Fibroblast of the aortic adventitia (primary cell): ENCODE results near the gene TRIM24. TPM values are rescaled to one million over a fixed set of nuclear protein-coding genes. Genes with fewer than 3 reads are reported as not detected.

Experiments
- DNase-seq: peaks from one replicate; pipeline ENCODE4 v3.0.0-alpha.2; 2010; ENCODE audit warnings: low read depth
- H3K4me3 ChIP-seq: 2 replicates; pipeline ENCODE4 v1.5.1; 2011; ENCODE audit warnings: low read depth, mild to moderate bottlenecking, control low read depth, low read length, moderate library complexity
- CTCF ChIP-seq: IDR thresholded peaks from 2 replicates; pipeline ENCODE4 v1.5.1; 2011; ENCODE audit warnings: mild to moderate bottlenecking, low read length, control low read depth, inconsistent platforms; ENCODE audit not compliant: insufficient read depth
- total RNA-seq: library from RNA; depleted of rRNA; stranded (reverse); fragments of >200 nt; gene quantifications from 2 replicates; pipeline ENCODE4 v1.2.3, GENCODE V29; 2012; ENCODE audit warnings: low replicate concordance

The TRIM24 gene
- total RNA-seq, 1 donor: 12.6 TPM

GRCh38 chr7:138584696-138585095, 124.6 kb downstream of the TRIM24 start:
- no peak for TF ChIP-seq CTCF
- no peak overlapping the region for H3K4me3 ChIP-seq
- no peak for DNase-seq

GRCh38 chr7:138585283-138585993, 125.4 kb downstream of the TRIM24 start:
- no peak overlapping the region for H3K4me3 ChIP-seq
- no peak for TF ChIP-seq CTCF
- DNase-seq: no peak

- no peak overlapping the region for H3K4me3 ChIP-seq
- TF ChIP-seq CTCF: no peak
- DNase-seq: no peak
Measured at GRCh38 chr7:138587485-138587884, 127.4 kb downstream of the TRIM24 start.

- DNase-seq: no peak
- TF ChIP-seq CTCF: no peak
Measured at GRCh38 chr7:138588986-138589385, 128.9 kb downstream of the TRIM24 start.

GRCh38 chr7:138590154-138590553, 130.1 kb downstream of the TRIM24 start:
- DNase-seq: no peak
- no peak for TF ChIP-seq CTCF
- no peak overlapping the region for H3K4me3 ChIP-seq

More at GRCh38 chr7:138588986-138589385, 128.9 kb downstream of the TRIM24 start:
- H3K4me3 ChIP-seq: no peak overlapping the region

GRCh38 chr7:138595454-138595853, 135.4 kb downstream of the TRIM24 start:
- H3K4me3 ChIP-seq: no peak overlapping the region
- no peak for DNase-seq
- TF ChIP-seq CTCF: no peak

GRCh38 chr7:138602451-138602850, 142.4 kb downstream of the TRIM24 start:
- H3K4me3 ChIP-seq: no peak overlapping the region
- no peak for DNase-seq
- TF ChIP-seq CTCF: no peak
